GM18505 (cell line): ENCODE measurements around the gene SLC14A1.

Experiments
- ATAC-seq: cut with Tn5 transposase; IDR thresholded peaks from one replicate; pipeline ENCODE4 v1.9.1; 2021; ENCODE audit not compliant: unreplicated experiment
- POLR2A ChIP-seq: IDR thresholded peaks from 4 replicates; pipeline ENCODE4 v1.6.1; 2011; ENCODE audit warnings: borderline replicate concordance; ENCODE audit not compliant: insufficient read depth, insufficient read length; ENCODE audit errors: extremely low read depth

SLC14A1 gene

DNA sequence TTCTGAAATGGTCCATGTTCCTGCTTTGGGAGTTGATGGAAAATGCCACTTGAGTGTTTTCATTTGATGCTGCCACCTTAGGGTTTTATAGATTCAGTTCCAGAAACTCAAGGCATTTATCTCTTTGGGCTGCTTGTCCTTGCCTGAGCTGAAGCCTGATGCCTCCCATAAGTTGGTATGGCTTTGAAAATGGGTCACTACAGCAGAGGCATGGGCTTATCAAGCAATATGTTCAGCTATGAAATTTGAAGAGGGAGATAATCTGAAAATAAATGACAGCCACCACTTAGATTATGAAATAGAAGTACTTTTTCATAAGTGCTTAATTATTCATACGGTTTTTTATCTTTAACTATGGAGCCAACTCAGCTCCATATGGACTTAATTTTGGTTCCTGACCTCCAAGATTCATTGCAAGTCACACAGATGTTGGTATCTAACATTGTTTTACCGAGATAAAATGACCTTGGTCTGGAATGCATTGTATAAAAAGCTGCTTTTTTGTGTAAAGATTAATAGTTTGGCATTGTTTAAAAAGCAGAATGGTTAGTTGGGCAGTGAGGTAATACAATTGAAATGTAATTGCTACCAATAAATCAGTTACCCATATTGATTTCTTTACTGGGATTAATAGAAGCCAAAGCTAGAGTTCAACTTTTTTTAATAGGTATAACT lies 4.5 kb downstream of the SLC14A1 start:
- no peak for TF ChIP-seq POLR2A
- ATAC-seq: no peak

- ATAC-seq: no peak
- TF ChIP-seq POLR2A: no peak
Measured at GRCh38 chr18:45730832-45731575, 7.0 kb downstream of the SLC14A1 start.

GRCh38 chr18:45731716-45732115 lies 7.7 kb downstream of the SLC14A1 start:
- no peak for TF ChIP-seq POLR2A
- ATAC-seq: no peak

- no peak for TF ChIP-seq POLR2A
- no peak for ATAC-seq
Measured at GRCh38 chr18:45733535-45733934, 9.6 kb downstream of the SLC14A1 start.

DNA sequence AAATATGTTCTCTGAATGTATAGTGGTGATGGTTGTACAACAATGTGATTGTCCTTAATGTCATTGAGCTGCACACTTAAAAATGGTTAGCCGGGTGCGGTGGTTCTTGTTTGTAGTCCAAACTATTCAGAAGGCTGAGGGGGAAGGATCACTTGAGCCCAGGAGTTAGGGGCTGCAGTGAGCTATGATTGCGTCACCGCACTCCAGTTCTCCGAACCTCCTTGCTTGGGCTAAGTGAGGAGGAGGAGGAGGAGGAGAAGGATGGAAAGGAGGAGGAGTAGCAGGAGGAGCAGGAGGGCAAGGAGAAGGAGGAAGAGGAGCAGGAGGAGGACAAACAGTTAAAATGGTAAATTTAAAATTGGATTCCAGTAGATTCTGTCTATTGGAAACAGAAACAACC lies 10.5 kb downstream of the SLC14A1 start:
- no peak for ATAC-seq
- TF ChIP-seq POLR2A: no peak

DNA sequence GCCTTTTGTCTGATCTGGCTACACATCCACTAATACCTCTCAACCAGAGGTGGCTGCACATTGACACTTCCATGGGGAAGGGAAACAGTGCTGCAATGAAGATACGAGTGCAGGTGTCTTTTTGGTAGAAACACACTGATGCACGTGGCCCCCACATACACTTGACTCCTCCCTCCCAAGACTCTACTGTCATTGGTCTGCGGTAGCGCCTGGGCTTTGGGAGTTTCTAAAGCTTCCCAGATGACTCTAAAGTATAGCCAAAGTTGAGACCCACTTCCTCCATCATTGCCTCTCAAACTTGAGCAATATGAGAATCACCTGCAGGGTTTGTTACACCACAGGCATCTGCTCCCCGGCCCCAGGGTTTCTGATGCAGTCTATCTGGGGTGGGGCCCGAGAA lies 11.0 kb downstream of the SLC14A1 start:
- ATAC-seq: no peak
- TF ChIP-seq POLR2A: no peak

DNA sequence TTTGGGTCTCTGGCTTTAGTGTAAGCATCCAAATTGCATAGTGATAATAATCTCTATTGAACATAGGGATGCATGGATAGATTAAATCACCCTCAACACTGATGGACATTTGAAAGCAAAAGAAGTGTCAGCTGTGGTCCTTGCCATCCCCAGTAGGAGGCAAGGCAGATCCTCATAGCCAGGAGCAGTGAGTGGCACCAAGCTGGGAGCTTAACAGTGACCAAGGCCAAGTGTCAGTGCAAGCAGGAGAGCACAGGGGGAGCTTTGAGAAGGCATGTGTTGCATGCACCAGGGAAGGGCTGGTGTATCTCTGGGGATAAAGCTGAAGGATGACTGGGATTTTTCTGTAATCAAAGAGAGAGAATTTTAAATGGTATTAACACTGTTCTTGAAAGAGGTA lies 14.7 kb downstream of the SLC14A1 start:
- TF ChIP-seq POLR2A: no peak
- no peak for ATAC-seq

DNA sequence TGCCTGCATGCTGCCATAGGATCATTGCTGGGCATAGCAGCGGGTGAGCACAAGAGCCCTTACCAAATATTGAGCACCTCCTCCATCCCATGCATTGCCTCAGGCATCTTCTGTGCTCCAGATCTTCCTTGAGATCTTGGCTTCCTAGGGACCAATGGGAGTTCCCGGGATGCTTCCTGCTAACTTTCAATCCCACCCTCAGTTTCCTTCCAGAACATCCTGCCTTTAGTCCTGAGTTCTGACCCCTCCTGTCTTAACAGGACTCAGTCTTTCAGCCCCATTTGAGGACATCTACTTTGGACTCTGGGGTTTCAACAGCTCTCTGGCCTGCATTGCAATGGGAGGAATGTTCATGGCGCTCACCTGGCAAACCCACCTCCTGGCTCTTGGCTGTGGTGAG lies 15.3 kb downstream of the SLC14A1 start:
- TF ChIP-seq POLR2A: no peak
- ATAC-seq: no peak

- no peak for ATAC-seq
- no peak for TF ChIP-seq POLR2A
Measured at GRCh38 chr18:45739848-45740247, 15.9 kb downstream of the SLC14A1 start.

- no peak for ATAC-seq
- TF ChIP-seq POLR2A: no peak
Measured at GRCh38 chr18:45741056-45741455, 17.1 kb downstream of the SLC14A1 start.

GRCh38 chr18:45745817-45746461 lies 22.0 kb downstream of the SLC14A1 start:
- ATAC-seq: no peak
- TF ChIP-seq POLR2A: no peak

DNA sequence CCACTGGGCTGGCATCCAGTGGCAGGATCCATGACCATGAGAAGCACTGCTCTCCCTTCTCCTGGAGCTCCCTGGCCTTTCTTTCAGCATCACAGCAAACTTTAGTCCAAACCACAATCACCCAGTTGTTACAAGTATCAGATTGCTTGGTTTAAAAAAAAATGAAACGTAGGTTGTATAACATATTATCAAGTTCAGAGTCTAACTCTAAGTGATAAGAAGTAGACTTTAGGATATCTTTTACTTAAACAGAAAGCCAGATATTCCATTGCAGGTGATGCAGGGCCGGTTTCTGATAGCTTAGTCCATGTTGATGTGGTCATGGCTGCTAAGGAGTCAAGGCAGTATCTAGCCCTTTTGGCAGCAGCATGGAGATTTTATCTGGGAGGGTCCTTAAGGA lies 24.5 kb downstream of the SLC14A1 start:
- no peak for ATAC-seq

DNA sequence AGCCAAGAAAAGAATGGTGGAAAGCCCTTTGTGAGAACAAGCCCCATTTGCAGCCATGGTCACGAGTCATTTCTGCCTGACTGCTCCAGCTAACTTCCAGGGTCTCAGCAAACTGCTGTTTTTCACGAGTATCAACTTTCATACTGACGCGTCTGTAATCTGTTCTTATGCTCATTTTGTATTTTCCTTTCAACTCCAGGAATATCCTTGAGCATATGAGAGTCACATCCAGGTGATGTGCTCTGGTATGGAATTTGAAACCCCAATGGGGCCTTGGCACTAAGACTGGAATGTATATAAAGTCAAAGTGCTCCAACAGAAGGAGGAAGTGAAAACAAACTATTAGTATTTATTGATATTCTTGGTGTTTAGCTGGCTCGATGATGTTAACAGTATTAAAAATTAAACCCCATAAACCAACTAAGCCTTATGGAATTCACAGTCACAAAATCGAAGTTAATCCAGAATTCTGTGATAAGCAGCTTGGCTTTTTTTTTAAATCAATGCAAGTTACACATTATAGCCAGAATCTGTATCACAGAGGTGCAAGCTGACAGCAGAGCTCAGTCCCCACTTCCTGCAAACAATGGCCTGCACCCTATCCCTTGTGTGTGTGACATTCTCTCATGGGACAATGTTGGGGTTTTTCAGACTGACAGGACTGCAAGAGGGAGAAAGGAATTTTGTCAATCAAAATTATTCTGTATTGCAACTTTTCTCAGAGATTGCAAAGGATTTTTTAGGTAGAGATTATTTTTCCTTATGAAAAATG lies 26.1 kb downstream of the SLC14A1 start:
- ATAC-seq: peak; percentile 62
- no peak for TF ChIP-seq POLR2A

More for the DNA sequence above, 24.5 kb downstream of the SLC14A1 start:
- no peak for TF ChIP-seq POLR2A
